Fibroblast of the conjunctiva (primary cell): ENCODE measurements around the gene ZCCHC10.
A peak's percentile ranks its signal among the peaks of the same experiment; 100 is the strongest.
"Not testable (repeated sequence)": the region's sequence is repeated elsewhere in the genome, so short reads cannot be mapped to it uniquely, and the experiment has no call there.

Experiments used
- DNase-seq: peaks from one replicate; pipeline ENCODE4 v3.0.0-alpha.2; 2010; ENCODE audit warnings: low read depth

The ZCCHC10 gene

GRCh38 chr5:133025804-133026663, at the start of gene ZCCHC10:
TSS of gene ZCCHC10 (minus strand) at chr5:133026549. CDS start at chr5:133026537, 12 bp downstream.
- DNase-seq: peak; percentile 83

GRCh38 chr5:133075572-133076536, 49.5 kb upstream of the ZCCHC10 start:
- DNase-seq: no peak

- no peak for DNase-seq
Observed at GRCh38 chr5:133072021-133072420, 45.7 kb upstream of the ZCCHC10 start.

DNA sequence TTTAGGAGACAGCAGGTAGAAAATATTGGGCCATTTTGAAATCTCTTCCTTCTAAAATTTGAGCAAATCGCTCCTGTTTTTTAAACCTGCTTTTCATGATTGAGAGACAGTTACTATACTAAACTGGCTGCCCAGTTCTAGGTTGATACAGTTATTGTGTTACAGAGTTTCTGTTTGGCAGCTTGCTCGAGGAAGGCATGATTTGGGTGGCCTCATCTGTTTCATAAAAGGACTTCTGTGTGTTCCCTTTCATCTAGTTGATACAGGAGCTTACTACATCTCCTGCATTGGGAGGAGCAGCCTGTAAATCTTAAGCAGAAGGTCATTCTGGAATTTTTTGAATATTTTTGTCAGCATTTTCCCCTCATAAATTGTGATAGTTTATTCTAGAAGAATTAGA, 39.7 kb upstream of the ZCCHC10 start:
- no peak for DNase-seq

DNA sequence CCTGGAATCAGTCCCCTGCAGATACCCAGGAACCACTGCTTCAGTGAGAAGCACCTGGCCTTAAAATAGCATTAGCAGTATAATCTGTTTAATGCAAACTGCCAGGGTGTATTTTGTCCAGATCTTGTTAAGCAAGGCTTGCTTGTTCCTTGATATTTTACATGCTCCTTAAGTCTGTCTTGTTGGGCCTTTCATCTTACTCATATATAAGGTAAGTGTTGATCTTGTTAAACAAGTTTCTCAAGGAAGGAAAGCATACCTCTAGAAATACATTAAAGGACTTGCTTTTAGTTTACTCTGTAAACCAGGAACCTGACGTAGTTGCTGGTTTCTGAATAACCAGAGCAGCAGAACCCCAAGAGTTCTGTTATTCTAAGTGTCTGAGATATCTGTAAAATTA, 39.1 kb upstream of the ZCCHC10 start:
- no peak for DNase-seq

GRCh38 chr5:133063965-133064364, 37.6 kb upstream of the ZCCHC10 start:
- no peak for DNase-seq

DNA sequence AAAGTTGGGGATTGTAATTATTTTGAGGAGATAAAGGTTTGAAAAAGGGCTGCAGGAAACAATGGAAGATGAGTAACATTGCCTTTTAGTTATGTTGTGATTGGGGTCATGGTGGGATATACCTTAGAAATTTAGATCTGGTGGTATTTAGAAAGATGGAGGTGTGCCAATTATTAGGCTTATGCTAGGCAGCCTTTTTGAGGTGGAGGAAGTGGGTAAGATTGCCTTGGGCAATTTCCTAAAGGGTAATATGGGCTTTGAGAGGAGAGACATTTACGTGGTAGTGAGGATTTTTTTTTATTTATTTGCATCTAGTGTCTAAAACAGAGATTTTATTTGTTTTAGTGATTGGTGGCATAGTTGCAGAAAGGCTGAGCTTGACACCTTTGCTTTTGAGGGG, 35.9 kb upstream of the ZCCHC10 start:
- DNase-seq: no peak

GRCh38 chr5:133059621-133060020, 33.3 kb upstream of the ZCCHC10 start:
- DNase-seq: no peak

DNA sequence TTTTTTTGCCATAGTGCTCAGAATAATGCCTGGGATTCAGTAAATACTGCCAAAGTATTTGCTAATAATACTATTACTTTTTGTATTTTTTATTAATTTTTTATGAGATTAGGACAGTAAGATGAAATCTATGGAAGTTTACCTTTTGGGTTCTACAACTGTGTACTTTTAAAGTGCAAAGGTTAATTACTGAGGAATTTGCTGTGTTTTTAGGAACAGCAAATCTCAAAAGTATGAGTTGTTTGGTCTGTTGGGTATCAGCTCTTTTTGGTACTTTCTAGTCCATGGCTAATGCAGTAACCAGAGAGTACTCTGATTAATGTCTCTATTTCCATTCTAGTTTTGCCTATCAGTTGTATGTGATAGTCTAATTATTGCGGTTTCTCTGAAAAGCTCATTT, 30.5 kb upstream of the ZCCHC10 start:
- DNase-seq: no peak

- DNase-seq: no peak
Observed at GRCh38 chr5:133054697-133055471, 28.5 kb upstream of the ZCCHC10 start.

DNA sequence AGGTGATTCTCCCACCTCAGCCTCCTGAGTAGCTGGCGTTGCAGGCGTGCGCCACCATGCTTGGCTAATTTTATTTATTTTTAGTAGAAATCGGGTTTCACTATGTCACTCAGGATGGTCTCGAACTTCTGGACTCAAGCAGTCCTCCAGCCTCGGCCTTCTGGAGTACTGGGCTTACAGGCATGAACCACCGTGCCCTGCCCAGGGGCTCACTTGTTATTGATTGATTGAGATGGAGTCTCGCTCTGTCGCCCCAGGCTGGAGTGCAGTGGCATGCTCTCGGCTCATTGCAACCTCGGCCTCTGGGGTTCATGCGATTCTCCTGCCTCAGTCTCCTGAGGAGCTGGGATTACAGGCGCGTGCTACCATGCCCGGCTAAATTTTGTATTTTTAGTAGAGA, 27.1 kb upstream of the ZCCHC10 start:
- DNase-seq: no peak

DNA sequence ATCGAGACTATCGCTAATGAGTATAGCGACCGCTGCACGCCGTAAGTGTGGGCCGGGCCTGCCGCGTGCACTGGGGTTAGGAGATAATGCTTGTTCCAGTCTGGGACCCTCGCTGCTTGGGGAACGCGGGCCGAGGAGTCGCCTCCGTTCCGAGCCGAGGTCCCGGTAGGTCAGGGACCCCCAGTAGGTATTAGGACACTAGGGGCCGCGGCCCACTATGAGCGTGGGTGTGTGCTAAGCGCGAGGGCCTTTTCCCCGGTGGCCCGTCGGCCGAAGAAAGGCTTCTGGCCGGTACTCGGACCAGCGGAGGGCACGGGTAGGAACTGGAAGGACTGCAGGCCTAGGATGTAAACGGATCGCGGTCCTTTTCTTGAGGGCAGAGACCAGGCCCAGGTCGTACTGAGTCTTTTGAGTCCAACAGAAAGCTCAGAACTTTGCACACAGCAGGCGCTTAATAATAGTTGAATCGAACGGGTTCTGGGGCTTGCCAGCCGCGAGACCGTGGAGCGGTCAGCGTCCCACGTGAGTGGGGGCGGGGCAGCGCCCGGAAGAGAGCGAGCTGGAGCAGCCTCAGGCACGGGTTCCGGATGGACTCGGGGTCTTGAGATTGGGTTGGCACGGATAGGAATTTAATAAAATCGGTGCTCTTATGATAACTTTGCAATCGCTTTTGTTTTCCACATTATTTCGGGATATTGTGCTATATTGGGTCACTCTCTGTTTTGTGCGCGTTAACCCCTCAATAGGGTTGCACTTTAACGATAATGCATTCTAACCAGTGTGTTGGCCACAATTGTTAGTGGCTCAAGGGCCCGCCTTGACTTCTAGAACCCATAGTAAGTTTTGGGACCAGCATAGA, 26.2 kb upstream of the ZCCHC10 start:
- DNase-seq: peak; percentile 6

- peak; percentile 97 for DNase-seq
Observed at GRCh38 chr5:133051542-133052316, 25.4 kb upstream of the ZCCHC10 start, which contains the start of gene HSPA4. TSS of gene HSPA4 (plus strand) at chr5:133052013. CDS start at chr5:133052251, 238 bp downstream.

DNA sequence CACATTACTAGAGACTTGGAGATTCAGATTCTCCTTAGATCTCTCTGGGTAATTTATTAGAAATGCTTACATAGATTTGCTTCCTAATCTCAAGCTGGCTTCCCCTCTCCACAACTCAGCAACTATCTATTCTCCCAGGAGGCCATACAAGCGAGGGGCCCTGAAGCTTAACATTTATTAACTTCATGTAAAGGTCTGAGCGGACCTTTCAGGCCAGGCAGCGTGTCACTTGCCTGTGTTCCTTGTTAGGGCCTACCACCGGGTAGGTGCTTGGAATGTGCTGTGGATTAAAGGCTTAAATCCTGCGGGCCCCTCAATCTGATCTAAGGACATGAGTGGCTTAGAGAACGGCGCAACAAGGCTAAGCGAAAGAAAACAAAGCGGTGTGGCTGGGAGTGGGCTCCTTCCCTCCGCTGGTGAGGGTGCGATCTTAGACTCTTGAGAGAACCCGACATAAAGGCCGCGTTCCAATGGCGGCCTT, 24.8 kb upstream of the ZCCHC10 start:
- no peak for DNase-seq

GRCh38 chr5:133050521-133050920, 24.2 kb upstream of the ZCCHC10 start:
- no peak for DNase-seq

- no peak for DNase-seq
Observed at GRCh38 chr5:133049726-133050048, 23.3 kb upstream of the ZCCHC10 start.

- DNase-seq: no peak
Observed at GRCh38 chr5:133048993-133049725, 22.8 kb upstream of the ZCCHC10 start.

DNA sequence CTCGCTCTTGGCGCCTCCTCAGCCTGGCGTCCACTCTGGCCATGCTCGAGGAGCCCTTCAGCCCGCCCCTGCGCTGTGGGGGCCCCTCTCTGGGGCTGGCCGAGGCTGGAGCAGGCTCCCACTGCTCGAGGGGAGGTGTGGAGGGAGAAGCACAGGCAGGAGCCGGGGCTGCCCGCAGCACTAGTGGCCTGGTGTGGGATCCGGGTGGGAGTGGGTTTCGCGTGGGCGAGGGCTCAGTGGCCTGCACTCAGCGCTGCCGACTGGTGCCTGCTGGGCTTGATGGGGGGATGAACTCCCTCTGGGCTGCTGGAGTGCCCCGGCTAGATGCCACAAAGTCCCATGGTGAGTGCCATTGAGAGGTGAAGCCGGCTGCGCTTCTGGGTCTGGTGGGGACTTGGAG, 21.1 kb upstream of the ZCCHC10 start:
- DNase-seq: no peak

- DNase-seq: not testable (repeated sequence)
Observed at GRCh38 chr5:133046560-133046959, 20.2 kb upstream of the ZCCHC10 start.
